Measurements from ENCODE around the gene PXDN.

PXDN gene

GRCh38 chr2:1586251-1586922 lies 157.9 kb downstream of the PXDN start:
- no peak overlapping the region for H3K4me3 ChIP-seq (ENCODE audit: low read depth, low read length)

- H3K4me3 ChIP-seq (ENCODE audit: low read depth, low read length) = no peak overlapping the region
These were observed 158.7 kb downstream of the PXDN start for GRCh38 chr2:1585635-1586034.

- no peak overlapping the region for H3K4me3 ChIP-seq (ENCODE audit: low read depth, low read length)
These were observed 159.4 kb downstream of the PXDN start for GRCh38 chr2:1584691-1585485.

DNA sequence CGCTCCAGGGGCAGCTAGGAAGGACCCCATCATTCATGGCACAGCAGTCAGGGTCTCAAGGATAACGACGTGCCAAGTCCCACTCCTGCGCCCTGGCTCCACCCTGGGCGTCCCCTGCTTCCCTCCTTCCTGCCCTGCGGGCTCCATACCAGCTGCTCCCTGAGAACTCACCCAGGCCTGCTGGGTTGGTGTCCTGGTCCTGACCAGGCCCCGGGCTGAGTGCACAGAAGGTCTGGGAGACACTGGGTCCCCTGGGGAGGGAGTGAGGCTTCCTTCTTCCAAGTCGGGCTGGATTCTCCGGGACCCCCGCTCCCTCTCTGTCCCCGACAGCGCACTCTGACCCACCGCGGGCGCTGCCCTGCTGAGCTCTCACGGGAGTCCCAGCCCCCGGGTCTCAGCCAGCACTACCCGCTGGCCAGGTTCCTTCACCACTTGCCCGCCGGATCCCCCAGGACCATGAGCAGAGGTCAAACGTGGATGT lies 160.2 kb downstream of the PXDN start:
- no peak overlapping the region for H3K4me3 ChIP-seq (ENCODE audit: low read depth, low read length)

- no peak overlapping the region for H3K4me3 ChIP-seq (ENCODE audit: low read depth, low read length)
These were observed 161.4 kb downstream of the PXDN start for GRCh38 chr2:1582891-1583341.

DNA sequence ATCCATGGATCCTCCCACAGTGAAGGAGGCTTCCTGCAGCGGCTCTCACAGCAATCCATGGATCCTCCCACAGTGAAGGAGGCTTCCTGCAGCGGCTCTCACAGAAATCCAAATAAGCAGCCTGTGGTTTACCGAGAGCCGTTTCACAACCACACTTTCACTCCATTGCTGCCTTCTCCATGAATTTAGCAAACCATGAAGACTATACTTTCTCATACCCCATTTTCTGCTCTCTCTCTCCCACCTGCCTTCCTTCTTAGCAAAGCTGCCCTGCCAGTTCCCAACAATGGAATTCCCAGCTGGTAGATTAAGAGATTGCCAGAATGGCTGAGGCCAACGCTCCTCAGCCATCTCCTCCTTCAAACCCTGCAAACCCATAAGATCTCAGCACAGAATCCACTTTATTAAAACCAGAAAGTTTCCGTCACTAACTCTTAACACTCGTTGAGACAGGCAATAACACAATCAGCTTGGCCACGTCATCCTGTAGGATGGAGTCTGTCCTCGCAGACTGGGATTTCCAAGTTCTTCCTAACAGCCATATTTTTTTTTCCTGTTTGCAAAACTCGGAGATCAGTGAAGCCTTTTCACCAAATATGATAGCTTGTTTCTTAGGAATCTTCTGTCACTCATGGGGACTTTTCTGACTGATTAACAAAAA lies 162.2 kb downstream of the PXDN start:
- no peak overlapping the region for H3K4me3 ChIP-seq (ENCODE audit: low read depth, low read length)

All from iPS-11a (cell line).